ENCODE data around the gene FANCE. TPM values are rescaled to one million over a fixed set of nuclear protein-coding genes. Genes with fewer than 3 reads are reported as not detected.
A peak's percentile ranks its signal among the peaks of the same experiment; 100 is the strongest.

FANCE gene, protein sequence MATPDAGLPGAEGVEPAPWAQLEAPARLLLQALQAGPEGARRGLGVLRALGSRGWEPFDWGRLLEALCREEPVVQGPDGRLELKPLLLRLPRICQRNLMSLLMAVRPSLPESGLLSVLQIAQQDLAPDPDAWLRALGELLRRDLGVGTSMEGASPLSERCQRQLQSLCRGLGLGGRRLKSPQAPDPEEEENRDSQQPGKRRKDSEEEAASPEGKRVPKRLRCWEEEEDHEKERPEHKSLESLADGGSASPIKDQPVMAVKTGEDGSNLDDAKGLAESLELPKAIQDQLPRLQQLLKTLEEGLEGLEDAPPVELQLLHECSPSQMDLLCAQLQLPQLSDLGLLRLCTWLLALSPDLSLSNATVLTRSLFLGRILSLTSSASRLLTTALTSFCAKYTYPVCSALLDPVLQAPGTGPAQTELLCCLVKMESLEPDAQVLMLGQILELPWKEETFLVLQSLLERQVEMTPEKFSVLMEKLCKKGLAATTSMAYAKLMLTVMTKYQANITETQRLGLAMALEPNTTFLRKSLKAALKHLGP
- 9.3 and 23.9 TPM in 2 replicates for total RNA-seq (ENCODE audit: low replicate concordance)

DNA sequence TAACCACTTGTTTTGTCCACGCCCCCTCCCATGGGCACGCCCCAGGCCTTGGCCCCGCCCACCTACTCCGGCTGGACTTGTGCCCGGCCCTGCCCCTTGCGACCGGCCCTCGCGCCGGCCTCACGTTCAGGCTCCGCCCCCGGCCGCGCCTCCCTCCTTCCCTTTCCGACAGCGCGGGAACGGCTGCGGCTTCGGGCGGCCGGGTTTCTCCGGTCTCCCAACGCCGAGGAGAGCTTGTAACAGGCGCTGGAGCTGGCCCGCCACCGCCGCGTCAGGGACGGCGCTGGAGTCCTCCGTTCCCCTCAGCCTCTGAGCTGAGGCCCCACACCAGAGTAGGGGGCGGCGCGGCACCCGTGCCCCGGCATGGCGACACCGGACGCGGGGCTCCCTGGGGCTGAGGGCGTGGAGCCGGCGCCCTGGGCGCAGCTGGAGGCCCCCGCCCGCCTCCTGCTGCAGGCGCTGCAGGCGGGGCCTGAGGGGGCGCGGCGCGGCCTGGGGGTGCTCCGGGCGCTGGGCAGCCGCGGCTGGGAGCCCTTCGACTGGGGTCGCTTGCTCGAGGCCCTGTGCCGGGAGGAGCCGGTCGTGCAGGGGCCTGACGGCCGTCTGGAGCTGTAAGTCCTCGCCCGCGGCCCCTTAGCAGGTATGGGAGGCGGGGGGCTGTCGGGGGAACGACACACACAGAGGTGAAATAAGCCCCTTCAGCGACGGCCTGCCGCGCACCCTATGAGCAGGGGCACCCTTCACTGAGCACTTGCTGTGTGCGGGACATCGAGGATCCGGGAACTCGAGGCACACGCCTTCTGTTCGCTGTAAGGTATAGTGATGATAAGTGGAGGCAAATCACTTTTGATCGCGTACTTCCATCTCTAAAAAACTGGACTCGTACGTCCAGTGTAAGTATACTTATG lies at the start of gene FANCE:
Gene FANCE, plus strand, starts transcription at position 156 of the 908 bp plus-strand sequence. Its CDS starts 208 bp downstream, at position 364.
- TF ChIP-seq EZH2 (IDR thresholded peaks at IDR 0.05) = no peak
- TF ChIP-seq, protein P1, sequence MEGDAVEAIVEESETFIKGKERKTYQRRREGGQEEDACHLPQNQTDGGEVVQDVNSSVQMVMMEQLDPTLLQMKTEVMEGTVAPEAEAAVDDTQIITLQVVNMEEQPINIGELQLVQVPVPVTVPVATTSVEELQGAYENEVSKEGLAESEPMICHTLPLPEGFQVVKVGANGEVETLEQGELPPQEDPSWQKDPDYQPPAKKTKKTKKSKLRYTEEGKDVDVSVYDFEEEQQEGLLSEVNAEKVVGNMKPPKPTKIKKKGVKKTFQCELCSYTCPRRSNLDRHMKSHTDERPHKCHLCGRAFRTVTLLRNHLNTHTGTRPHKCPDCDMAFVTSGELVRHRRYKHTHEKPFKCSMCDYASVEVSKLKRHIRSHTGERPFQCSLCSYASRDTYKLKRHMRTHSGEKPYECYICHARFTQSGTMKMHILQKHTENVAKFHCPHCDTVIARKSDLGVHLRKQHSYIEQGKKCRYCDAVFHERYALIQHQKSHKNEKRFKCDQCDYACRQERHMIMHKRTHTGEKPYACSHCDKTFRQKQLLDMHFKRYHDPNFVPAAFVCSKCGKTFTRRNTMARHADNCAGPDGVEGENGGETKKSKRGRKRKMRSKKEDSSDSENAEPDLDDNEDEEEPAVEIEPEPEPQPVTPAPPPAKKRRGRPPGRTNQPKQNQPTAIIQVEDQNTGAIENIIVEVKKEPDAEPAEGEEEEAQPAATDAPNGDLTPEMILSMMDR (IDR thresholded peaks at IDR 0.05) = no peak
- TF ChIP-seq EZH2phosphoT487 (IDR thresholded peaks at IDR 0.05) = no peak
- Histone ChIP-seq H3K4me3 (peak within 1 kb of the TSS; percentile 55), H2AFZ (replicated peaks) (peak within 1 kb of the TSS; percentile 7), H3K27me3 (peaks cover 32% of the 10 kb centered on the region), H3F3A (ENCODE audit: low read depth) (peaks cover 25% of the 10 kb centered on the region), H4K20me1 (ENCODE audit: low read depth) (peaks cover 2% of the 10 kb centered on the region), H3K79me2 (ENCODE audit: low read depth) (no peaks in the 10 kb centered on the region), H3K9me3 (ENCODE audit: low read depth) (no peaks in the 10 kb centered on the region), H3K4me2 (peak within 1 kb of the TSS; percentile 88), H3K27ac (no peak within 1 kb of the TSS), H3K36me3 (no peaks in the 10 kb centered on the region), H3K4me1 (peaks cover 30% of the 10 kb centered on the region), H3K9ac (peak within 1 kb of the TSS; percentile 24)
- peaks cover 38% of the 10 kb centered on the region for H3K4me1 Mint-ChIP-seq
- peaks cover 9% of the 10 kb centered on the region for H3K36me3 Mint-ChIP-seq
- H3K4me3 Mint-ChIP-seq = peak within 1 kb of the TSS; percentile 83
- peak; percentile 99 for DNase-seq (ENCODE audit: low spot score)
- peaks cover 13% of the 10 kb centered on the region for H3K27me3 Mint-ChIP-seq (ENCODE audit: insufficient read depth, low read depth)
- H3K9me3 Mint-ChIP-seq = no peaks in the 10 kb centered on the region
- H3K27ac Mint-ChIP-seq = no peak within 1 kb of the TSS

DNA sequence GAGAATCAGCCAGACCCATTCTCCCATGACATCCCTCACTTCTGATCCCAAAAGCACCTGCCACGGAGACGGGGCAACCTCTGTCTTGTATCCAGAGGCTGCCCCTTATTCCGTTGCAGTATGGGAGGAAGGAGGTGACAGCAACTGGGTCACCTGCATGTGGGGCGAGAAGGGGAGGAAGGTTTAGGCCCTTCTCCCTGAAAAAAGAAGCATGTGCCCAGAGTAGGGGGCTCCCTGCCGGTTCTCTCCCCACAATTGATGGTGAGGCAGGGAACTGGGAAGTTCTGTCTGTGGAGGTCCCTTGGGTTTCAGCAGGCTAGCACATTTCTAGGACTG lies 49.3 kb upstream of the FANCE start:
- peaks cover 10% of the 10 kb centered on the region for H3K27me3 Mint-ChIP-seq (ENCODE audit: insufficient read depth, low read depth)
- H3K4me3 ChIP-seq = no peak overlapping the region
- H3K9me3 ChIP-seq (ENCODE audit: low read depth) = no peaks in the 10 kb centered on the region
- H3K27ac ChIP-seq = no peak overlapping the region
- no peaks in the 10 kb centered on the region for H3K36me3 Mint-ChIP-seq
- no peak for TF ChIP-seq EZH2phosphoT487 (IDR thresholded peaks at IDR 0.05)
- TF ChIP-seq, protein P1 (IDR thresholded peaks at IDR 0.05) = no peak
- TF ChIP-seq EZH2 (IDR thresholded peaks at IDR 0.05) = no peak
- H3K9me3 Mint-ChIP-seq = no peaks in the 10 kb centered on the region
- H3K27ac Mint-ChIP-seq = no peak overlapping the region
- DNase-seq (ENCODE audit: low spot score) = no peak
- H3K9ac ChIP-seq = no peak overlapping the region
- no peaks in the 10 kb centered on the region for H3K4me1 ChIP-seq
- no peaks in the 10 kb centered on the region for H3K79me2 ChIP-seq (ENCODE audit: low read depth)
- H4K20me1 ChIP-seq (ENCODE audit: low read depth) = no peaks in the 10 kb centered on the region
- H3F3A ChIP-seq (ENCODE audit: low read depth) = no peaks in the 10 kb centered on the region
- H3K4me3 Mint-ChIP-seq = no peak overlapping the region
- H3K4me2 ChIP-seq = no peak overlapping the region
- no peaks in the 10 kb centered on the region for H3K27me3 ChIP-seq
- no peak overlapping the region for H2AFZ ChIP-seq (replicated peaks)
- peaks cover 15% of the 10 kb centered on the region for H3K4me1 Mint-ChIP-seq
- H3K36me3 ChIP-seq = no peaks in the 10 kb centered on the region

DNA sequence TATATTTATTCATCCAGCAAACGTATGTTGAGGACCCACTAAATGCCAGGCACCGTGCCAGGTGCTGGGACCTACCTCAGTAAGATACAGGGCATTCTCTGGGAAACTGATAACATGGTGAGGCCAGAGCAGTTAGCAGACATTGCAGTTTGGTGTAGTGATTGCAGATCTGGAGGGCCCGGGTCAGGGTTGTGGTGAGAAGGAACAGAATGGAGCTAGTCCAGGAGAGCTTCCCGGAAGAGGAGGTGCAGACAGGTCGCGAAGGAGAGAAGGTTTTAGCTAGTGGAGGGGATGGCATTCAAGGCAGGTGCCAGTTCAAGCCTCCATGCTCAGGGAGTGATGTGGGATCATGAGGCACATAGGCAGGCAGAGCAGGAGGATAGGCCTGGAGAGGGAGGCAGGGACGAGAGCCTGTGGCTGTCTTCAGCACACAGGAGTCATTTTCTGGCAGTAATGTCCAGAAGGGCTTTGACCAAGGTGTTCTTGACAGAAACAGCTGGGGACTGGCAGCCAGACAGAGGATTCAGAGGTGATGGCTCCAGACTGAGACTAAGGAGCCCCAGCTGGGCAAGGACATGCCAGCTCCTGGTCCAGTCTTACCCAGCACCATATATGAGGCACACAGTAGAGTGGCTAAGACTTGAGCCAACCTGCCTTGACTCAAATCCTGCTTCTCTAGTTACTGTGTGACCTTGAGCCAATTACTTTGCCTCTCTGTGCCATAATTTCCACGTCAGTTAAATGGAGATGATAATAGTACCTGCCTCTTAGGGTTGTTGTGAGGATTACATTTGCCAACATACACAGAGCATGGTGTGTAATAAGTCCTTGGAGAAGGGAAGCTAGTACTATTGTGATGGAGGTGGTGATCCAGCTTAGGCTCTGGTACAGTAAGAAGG lies 48.3 kb upstream of the FANCE start:
- H3K27ac ChIP-seq = no peak overlapping the region
- no peaks in the 10 kb centered on the region for H3K9me3 Mint-ChIP-seq
- H3K79me2 ChIP-seq (ENCODE audit: low read depth) = no peaks in the 10 kb centered on the region
- H3K4me3 ChIP-seq = no peak overlapping the region
- DNase-seq (ENCODE audit: low spot score) = no peak
- peaks cover 15% of the 10 kb centered on the region for H3K4me1 Mint-ChIP-seq
- H3K4me3 Mint-ChIP-seq = no peak overlapping the region
- no peak overlapping the region for H3K4me2 ChIP-seq
- H4K20me1 ChIP-seq (ENCODE audit: low read depth) = no peaks in the 10 kb centered on the region
- H3K4me1 ChIP-seq = no peaks in the 10 kb centered on the region
- no peak overlapping the region for H3K27ac Mint-ChIP-seq
- H3F3A ChIP-seq (ENCODE audit: low read depth) = no peaks in the 10 kb centered on the region
- H3K36me3 ChIP-seq = no peaks in the 10 kb centered on the region
- no peak overlapping the region for H2AFZ ChIP-seq (replicated peaks)
- H3K9ac ChIP-seq = no peak overlapping the region
- H3K36me3 Mint-ChIP-seq = no peaks in the 10 kb centered on the region
- H3K27me3 ChIP-seq = no peaks in the 10 kb centered on the region
- no peaks in the 10 kb centered on the region for H3K9me3 ChIP-seq (ENCODE audit: low read depth)
- TF ChIP-seq EZH2 (IDR thresholded peaks at IDR 0.05) = no peak
- TF ChIP-seq EZH2phosphoT487 (IDR thresholded peaks at IDR 0.05) = no peak
- TF ChIP-seq, protein P1 (IDR thresholded peaks at IDR 0.05) = no peak
- peaks cover 14% of the 10 kb centered on the region for H3K27me3 Mint-ChIP-seq (ENCODE audit: insufficient read depth, low read depth)

All from neural progenitor cell (in vitro differentiated cells).